Measurements from ENCODE around the gene GHR.

The GHR gene

DNA sequence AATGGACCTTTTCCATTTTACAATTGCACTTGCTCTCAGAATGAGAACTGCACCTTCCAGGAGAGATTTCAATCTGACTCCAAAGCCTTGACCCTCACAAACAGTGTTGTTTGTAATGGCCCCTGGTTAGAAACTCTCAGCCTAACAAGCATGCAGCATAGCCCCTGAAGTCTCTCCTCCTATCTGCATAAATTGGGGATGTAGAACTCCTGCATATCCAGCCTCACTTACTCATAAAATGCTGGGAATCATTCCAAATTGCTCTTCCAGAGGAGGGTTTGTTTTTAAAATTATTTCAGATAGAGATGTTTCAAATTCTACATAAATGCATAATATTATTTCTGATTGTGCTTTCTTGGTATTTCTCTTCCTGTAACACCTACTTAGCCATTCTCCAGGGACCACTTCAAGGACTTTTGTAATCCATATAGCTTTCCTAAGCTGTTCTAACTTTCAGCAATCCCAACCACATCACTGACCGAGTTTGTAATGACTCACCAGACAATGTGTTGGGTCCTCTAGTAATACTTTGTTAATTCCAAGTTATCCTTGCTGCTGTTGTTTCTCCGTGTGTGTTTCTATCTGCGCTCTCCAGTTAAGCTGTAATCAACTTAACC is 189.6 kb downstream of the GHR start:
- no peak for DNase-seq

GRCh38 chr5:42614509-42614908 is 191.3 kb downstream of the GHR start:
- no peak for DNase-seq

DNA sequence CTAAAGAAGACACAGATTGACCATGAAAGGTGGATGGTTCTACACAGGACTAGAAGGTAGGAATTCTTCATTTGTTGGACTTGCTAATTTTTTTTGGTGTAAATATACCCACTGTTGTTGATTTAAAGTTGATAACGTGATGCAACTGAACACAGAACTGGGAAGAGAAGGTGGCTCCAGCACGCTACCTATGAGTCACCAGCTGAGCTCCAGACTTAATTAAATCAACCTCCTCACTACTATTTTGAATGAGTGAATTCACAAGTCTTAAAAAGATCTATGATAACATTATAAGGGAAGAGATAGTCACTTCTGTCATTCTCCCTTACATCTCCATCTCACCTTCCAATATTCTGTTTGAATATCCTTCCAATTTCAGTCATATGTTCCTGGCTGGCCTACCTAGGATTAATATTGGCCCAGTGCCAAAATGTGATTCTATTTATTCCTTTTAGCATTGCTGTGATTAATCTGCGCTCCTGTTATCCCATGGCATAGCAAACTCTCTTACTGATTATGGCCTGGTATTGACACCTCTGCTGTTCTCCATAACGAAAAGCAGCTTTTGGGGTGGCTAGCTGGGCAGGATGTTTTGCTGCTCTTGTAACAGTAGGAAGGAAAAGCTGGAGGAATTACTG is 197.5 kb downstream of the GHR start:
- DNase-seq = no peak

GRCh38 chr5:42621242-42621641 is 198.0 kb downstream of the GHR start:
- DNase-seq = no peak

- DNase-seq = no peak
Observed at GRCh38 chr5:42621662-42622061, 198.4 kb downstream of the GHR start.

DNA sequence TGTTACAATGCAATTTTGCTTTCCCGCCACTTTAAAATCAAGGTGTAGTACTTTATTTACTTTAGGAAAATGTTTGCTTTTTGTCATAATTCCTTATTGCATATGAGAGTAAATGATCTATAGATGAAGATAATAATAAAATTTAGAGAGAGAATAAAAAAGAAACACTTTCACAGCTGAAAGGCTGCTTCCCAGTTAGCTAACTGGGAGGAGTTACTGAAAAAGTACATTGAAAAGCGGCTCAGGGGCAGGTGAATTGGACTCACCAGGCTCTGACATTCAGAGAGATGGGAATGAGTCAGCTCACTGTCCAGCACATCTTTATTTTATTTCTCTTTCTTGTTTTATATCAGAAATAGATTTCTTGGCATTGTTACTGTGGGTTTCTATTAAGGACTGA is 201.7 kb downstream of the GHR start:
- no peak for DNase-seq

DNA sequence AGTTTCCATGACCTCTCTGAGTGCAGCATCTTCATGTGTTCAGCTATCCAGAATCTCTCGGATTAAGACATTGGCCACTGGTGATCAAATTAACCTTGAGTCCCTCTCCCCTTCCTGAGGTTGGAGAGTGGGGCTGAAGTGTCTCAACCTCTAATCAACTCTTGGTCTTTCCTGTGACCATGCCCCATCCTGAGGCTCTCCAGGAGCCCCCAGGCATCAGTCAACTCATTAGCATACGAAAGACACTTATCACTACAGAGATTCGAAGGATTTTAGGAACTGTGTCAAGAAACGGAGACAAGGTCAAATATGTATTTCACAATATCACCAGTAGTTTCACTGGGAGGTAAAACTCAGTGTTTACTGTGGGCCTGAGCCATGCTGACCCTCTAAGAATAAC is 203.2 kb downstream of the GHR start:
- DNase-seq = no peak

DNA sequence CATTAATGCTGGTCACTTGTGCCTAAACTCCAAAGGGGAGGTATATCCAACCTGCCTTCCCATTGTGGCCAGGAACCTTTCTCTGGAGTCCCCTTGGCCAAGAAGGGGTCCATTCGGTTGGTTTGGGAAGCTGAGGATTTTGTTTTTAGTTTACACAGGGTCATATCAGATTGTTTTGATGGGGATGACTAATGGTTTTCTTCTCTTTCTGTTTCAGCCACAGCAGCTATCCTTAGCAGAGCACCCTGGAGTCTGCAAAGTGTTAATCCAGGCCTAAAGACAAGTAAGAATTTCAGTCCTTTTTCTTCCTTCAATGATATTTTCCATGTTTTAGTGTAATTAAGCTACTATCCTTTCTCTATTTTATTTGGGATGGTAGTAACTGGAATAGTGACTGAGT is 205.6 kb downstream of the GHR start:
- DNase-seq = no peak

GRCh38 chr5:42629284-42629683 is 206.0 kb downstream of the GHR start:
- no peak for DNase-seq

- DNase-seq = no peak
Observed at GRCh38 chr5:42631241-42631640, 208.0 kb downstream of the GHR start.

DNA sequence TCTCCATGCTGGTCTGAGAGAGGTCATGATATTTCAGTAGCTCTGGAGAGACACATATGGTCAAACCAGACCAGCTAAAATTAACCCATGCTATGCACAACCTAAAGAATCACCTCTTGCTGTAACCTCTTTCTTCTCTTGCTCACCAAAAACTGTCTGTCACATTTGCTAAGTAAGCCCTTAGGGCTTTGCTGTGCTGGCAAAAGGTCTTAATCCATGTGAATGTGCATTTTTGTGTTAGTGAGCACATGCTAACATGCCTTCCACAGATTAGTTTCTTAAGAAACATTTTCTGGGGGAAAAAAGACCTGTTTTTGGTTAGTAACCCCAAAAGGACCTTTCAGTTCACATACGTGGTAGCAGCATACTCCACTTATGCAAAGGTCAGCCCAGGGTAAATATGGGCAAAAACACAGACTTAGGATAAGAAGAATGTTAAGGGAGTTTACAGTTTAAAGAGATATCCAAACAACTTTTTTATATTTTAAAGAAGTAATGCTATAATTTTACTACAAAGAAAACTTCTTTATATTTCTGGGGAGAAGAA is 209.2 kb downstream of the GHR start:
- DNase-seq = no peak

DNA sequence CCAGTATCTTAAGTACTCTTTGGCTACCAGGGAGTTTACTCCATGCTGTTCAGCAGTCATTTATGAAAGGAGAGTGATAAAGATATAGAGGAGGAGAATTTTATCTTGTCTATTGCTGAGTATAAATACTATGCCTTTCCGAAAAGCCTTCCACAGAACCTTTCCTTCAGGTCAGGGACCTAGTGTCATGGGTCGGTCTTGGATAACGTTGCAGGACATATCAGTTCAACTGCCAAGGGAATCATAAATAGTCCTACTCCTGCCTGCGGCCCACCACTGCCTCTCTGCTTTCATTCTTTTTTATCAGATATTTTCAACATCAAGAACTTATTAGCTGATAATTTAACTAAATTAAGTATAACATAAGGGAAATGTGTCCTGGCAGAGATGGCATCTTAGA is 211.3 kb downstream of the GHR start:
- DNase-seq = no peak

- peak; percentile 34 for DNase-seq
Observed at GRCh38 chr5:42636425-42636824, 213.2 kb downstream of the GHR start.

- no peak for DNase-seq
Observed at GRCh38 chr5:42636946-42637345, 213.7 kb downstream of the GHR start.

- DNase-seq = no peak
Observed at GRCh38 chr5:42638972-42639371, 215.7 kb downstream of the GHR start.

DNA sequence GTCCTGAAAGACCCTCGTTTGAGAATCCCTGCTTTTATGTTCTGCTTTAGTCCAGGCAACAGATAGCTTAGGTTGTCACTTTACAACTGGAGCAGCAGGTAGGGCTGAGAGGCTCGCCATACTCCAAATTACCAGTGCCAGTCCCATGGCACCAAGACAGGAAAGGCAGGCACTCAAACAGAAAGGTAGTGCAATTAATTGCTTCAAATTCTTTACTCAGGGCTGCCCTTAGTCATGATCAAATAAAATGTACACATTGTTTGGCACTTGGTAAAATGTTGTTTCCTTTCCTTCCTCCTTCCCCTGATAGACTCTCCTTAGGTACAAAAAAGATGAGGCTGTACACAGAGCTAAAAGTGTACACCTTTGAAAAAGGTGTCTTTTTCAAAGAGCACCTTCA is 217.6 kb downstream of the GHR start:
- no peak for DNase-seq

DNA sequence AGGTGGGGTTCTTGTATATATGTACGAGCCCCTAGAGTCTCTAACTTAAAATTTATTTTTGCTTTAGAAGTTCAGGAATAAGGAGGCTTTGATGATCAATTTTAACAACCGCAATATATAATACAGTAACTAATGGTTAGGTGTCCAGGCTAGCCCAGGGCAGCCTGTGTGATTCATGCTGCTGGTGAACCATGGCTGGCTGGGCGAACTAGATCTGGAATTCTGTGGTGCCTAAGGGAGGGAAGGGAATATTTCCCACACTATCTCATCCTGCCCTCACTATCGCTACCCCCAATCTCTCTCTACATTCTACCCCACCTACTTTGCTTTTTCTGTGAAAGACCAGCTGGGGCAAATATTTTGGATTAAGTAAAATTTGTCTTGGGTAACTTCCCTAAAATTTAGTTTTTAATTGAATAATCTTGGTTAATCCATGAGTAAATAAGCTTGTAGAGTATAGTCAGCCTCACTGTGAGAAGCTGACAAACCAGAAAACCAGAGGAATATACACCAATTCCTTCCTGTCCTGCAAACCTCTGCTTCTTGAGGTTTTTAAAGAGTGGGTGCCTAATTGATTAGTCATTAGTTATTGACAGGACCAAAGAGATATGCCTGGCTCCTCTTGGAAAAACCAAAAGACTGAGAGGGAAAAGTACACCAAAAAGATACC is 218.2 kb downstream of the GHR start:
- DNase-seq = no peak

- DNase-seq = no peak
Observed at GRCh38 chr5:42642006-42642405, 218.8 kb downstream of the GHR start.

DNA sequence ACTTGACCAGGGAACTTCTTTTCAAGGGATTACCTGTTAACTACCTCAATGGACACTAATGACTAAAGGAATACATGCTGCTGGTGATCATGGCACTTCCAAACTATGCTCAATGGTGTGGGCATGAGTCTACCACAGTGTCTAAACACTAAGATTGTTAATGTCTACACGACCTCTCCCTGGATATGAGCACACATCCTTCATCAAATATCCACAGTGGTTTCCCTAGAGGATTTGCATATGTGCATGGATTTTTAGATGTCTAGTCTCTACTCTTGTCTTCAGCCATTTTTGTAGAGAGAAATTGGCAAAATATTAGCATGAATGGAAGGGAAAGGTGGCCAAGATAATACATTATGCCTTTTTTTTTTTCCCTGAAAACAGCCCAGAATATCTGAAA is 220.1 kb downstream of the GHR start:
- no peak for DNase-seq

GRCh38 chr5:42645138-42645537 is 221.9 kb downstream of the GHR start:
- DNase-seq = no peak

DNA sequence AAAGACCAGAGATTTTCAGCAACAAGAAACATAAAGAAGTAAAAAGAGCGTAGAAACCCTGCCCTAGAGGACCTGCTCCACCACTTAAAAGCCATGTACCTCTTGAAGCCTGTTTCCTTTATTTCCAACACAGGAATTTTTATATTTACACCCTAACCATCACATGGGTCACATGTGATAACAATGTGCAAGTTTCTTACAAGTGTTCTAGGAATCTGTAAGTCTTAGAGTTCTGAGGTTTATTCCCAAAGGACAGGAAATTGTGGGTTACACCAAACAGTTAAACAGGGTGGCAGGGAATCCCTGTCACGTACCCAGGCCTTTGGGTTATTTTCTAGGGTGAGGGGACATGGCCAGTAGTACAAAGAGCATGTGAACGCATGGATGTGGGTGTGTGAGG is 224.8 kb downstream of the GHR start:
- DNase-seq = no peak

- DNase-seq = no peak
Observed at GRCh38 chr5:42648915-42649314, 225.7 kb downstream of the GHR start.

- no peak for DNase-seq
Observed at GRCh38 chr5:42650084-42650483, 226.8 kb downstream of the GHR start.

GRCh38 chr5:42653705-42654104 is 230.5 kb downstream of the GHR start:
- no peak for DNase-seq

Data from hematopoietic multipotent progenitor cell treated with erythropoietin and hydrocortisone succinate and interleukin-3 and kit ligand, for 6 days (in vitro differentiated cells).